HPDE6-E6E7 (cell line): ENCODE results near the gene OR11H12.
"Not testable (repeated sequence)": the region's sequence is repeated elsewhere in the genome, so short reads cannot be mapped to it uniquely, and the experiment has no call there.

Experiments
- DNase-seq: peaks from one replicate; pipeline ENCODE4 v3.0.0; 2011; ENCODE audit warnings: missing footprints; ENCODE audit errors: extremely low spot score

The OR11H12 gene

GRCh38 chr14:18600817-18601216 lies at the start of gene OR11H12:
Gene OR11H12, plus strand, starts transcription at chr14:18601117. Its CDS starts 0 bp downstream, at chr14:18601117.
- not testable (repeated sequence) for DNase-seq

- DNase-seq, result not testable (repeated sequence)
These were observed 18.0 kb upstream of the OR11H12 start for GRCh38 chr14:18582908-18583307.

- not testable (repeated sequence) for DNase-seq
These were observed 25.8 kb downstream of the OR11H12 start for GRCh38 chr14:18626610-18627213.

GRCh38 chr14:18636066-18636465 lies 35.1 kb downstream of the OR11H12 start:
- DNase-seq, result not testable (repeated sequence)

- DNase-seq, result not testable (repeated sequence)
These were observed 37.1 kb downstream of the OR11H12 start for GRCh38 chr14:18638032-18638431.

GRCh38 chr14:18638785-18639184 lies 37.9 kb downstream of the OR11H12 start:
- not testable (repeated sequence) for DNase-seq

- not testable (repeated sequence) for DNase-seq
These were observed 45.3 kb downstream of the OR11H12 start for GRCh38 chr14:18646075-18646730.
